ENCODE results near the gene INTS1. TPM values are rescaled to one million over a fixed set of nuclear protein-coding genes. Genes with fewer than 3 reads are reported as not detected.

The INTS1 gene
- total RNA-seq, 2 experiments from 2014 or later: 86.4 to 92.5 TPM

DNA sequence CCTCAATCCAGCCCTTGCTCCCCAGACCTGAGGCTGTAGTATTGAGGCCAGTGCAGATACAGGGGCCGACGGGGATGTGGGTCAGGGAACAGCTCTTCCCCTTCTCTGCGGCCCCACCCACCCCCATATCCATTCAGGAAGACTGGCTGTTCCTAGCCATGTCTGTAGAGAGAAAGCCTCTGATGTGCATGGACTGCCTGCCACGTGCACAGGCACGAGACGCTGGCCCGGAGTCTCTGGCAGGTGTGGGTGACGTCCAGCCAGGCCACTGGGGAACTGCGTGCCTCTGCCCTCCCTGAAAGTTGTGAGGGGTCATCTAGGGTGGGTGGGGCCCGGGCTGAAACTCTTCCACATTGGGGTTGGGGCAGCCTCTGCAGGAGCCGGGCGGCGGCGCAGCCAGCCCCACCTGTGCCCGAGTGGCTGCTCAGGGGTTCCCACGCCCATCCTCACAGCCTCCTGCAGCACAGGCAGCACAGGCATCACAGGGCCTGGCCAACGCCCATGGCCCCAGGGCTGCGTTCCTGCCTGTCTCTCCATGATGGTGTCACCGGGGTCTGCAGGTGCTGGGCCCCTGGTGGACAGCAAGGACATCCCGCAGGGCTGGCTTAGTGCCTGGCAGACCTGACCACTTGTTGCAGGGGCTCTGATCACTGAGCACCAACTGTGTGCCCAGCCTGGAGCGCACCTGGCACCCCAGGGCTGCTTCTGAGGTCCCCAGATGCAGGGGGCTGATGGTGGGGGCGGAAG, 72.4 kb downstream of the INTS1 start:
- H3K36me3 Mint-ChIP-seq: no peaks in the 10 kb centered on the region
- DNase-seq: no peak
- H3K9me3 Mint-ChIP-seq: no peaks in the 10 kb centered on the region
- POLR2A ChIA-PET: interaction anchor here (0.6 kb wide), 1 partner anchor 95 kb away, joined by 4 read pairs; no protein-coding TSS in a partner anchor
- CTCF ChIA-PET: interaction anchor here (0.6 to 4.8 kb wide), 23 partner anchors 9 to 255 kb away, joined by 3 to 23 read pairs (median 4); no protein-coding TSS in a partner anchor
- peaks cover 2% of the 10 kb centered on the region for H3K27me3 Mint-ChIP-seq
- H3K4me1 Mint-ChIP-seq (ENCODE audit: low read depth): peaks cover 3% of the 10 kb centered on the region
- H3K4me3 Mint-ChIP-seq: no peak overlapping the region
- H3K27ac Mint-ChIP-seq: no peak overlapping the region
- intact Hi-C loops (cut with micrococcal nuclease): loop anchor here (1.0 to 2.0 kb wide), 2 partner anchors 15 to 207 kb away; no protein-coding TSS in a partner anchor

DNA sequence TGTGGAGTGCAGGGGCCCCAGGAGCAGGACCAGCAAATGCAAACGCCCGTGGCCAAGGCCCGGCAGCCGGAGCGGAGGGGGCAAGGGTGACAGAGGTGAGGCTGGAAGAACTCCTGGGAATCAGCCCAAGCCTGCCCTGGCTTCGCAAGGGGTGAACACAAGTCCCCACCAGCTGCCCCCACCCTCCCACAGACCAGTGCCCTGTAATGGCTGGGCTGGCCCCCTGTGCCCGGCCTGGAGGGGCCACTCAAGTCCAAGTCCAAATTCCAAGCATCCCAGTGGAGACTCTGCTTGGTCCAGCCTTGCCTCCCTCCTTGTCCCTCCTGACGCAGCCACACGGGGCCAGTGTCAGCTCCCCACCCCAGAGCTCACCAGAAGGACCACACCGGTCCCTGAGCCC, 73.0 kb downstream of the INTS1 start:
- H3K27me3 Mint-ChIP-seq: peaks cover 2% of the 10 kb centered on the region
- ChIA-PET CTCF (interaction anchor here (0.9 to 4.8 kb wide), 5 partner anchors 8 to 206 kb away, joined by 3 to 23 read pairs (median 18); no protein-coding TSS in a partner anchor), POLR2A (no interaction called here)
- no peaks in the 10 kb centered on the region for H3K9me3 Mint-ChIP-seq
- H3K27ac Mint-ChIP-seq: no peak overlapping the region
- H3K4me1 Mint-ChIP-seq (ENCODE audit: low read depth): peaks cover 3% of the 10 kb centered on the region
- H3K4me3 Mint-ChIP-seq: no peak overlapping the region
- DNase-seq: no peak
- no peaks in the 10 kb centered on the region for H3K36me3 Mint-ChIP-seq
- intact Hi-C loops (cut with micrococcal nuclease): no loop called here

DNA sequence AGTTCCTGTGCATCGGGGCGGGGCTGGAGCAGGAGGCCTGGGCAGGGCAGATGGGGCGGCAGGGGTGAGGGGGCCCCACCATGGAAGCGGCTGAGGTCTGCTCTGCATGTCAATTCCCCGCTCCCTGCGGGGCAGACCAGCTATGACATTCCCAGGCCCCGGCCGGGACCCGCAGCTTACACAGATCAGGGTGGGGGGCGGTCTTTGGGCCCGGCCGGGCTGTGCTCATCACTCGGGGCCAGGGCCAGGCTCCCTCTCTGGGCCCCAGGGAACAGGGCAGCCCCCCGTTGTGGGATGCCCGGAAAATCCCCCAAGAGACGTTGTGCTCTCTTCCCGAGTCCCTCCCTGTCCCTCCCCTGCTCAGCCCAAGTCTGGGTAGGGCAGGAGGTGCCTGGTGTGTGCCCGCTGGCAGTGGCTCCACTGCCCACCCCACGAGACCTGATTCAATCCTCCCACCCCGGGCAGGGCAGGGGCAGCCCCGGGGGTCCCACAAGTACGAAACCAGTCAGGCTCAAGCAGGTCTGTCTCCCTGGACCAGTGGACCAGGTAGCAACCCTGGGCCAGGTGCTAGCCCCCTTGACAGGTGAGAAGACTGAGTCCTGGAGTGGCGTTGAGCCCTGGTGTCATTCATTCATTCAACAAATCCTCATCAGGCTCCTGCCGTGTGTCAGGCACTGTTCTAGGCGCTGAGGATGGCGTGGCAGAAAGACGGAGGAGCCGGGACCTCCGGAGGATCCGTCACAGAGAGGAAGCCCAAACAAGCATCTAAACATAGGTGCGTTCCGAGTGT, 73.9 kb downstream of the INTS1 start:
- intact Hi-C loops (cut with micrococcal nuclease): no loop called here
- Mint-ChIP-seq H3K36me3 (no peaks in the 10 kb centered on the region), H3K27ac (no peak overlapping the region), H3K4me1 (ENCODE audit: low read depth) (peaks cover 3% of the 10 kb centered on the region), H3K4me3 (no peak overlapping the region), H3K9me3 (no peaks in the 10 kb centered on the region), H3K27me3 (peaks cover 2% of the 10 kb centered on the region)
- ChIA-PET POLR2A (no interaction called here), CTCF (interaction anchor here (1.0 to 4.8 kb wide), 2 partner anchors 44 to 205 kb away, joined by 4 to 23 read pairs; no protein-coding TSS in a partner anchor)
- no peak for DNase-seq

DNA sequence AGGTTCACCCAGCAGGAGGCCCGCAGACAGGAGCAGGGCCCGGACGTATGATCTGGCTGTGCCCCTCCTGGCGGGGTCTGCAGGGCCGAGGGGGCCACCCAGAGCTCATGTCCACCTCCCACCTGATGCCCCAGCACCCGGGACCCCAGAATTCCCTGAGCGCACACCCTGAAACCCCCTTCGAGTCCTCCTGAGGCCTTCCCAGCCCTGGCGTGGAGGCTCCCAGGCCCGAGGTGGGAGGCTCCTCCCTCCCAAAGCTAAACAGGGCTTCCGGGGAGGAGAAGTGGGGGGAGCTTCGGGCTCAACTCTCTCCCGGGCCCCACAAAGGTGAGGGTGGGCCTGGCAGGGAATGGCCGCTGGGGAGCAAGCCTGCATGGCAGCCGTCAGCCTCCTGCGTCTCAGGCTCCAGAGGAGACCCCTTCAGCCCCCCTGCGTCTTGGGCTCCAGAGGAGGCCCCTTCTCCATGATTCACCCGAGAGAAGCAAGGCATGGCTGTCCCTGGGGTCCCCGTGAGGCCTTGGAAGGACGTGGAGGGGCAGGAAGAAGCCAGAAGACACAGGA, 75.2 kb downstream of the INTS1 start:
- no peak overlapping the region for H3K4me3 Mint-ChIP-seq
- peaks cover 3% of the 10 kb centered on the region for H3K4me1 Mint-ChIP-seq (ENCODE audit: low read depth)
- no peaks in the 10 kb centered on the region for H3K36me3 Mint-ChIP-seq
- CTCF ChIA-PET: interaction anchor here (0.8 kb wide), 1 partner anchor 12 kb away, joined by 3 read pairs; no protein-coding TSS in a partner anchor
- intact Hi-C loops (cut with micrococcal nuclease): no loop called here
- no peaks in the 10 kb centered on the region for H3K9me3 Mint-ChIP-seq
- H3K27ac Mint-ChIP-seq: no peak overlapping the region
- no peak for DNase-seq
- H3K27me3 Mint-ChIP-seq: peaks cover 2% of the 10 kb centered on the region
- POLR2A ChIA-PET: no interaction called here

DNA sequence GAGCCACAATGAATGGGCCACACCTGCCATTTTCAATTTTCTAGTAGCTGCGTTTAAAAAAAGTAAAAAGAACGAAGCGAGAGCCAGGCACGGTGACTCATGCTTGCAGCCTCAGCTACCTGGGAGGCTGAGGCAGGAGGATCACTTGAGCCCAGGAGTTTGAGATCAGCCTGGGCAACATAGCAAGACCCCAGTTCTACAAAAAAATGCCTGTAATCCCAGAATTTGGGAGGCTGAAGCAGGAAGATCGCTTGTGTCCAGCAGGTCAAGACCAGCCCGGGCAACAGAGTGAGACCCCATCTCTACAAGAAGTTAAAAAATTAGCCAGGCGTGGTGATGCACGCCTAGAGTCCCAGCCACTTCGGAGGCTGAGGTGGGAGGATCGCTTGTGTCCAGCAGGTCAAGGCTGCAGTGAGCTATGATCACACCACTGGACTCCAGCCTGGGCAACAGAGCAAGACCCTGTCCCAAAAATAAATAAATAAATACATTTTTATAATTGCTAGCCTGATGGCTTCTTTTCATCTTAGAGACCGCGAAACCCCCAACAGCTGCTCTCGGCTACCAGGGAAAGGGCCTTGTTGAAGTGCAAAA, 77.0 kb downstream of the INTS1 start:
- Mint-ChIP-seq H3K36me3 (no peaks in the 10 kb centered on the region), H3K27me3 (peaks cover 8% of the 10 kb centered on the region), H3K4me1 (ENCODE audit: low read depth) (no peaks in the 10 kb centered on the region), H3K4me3 (no peak overlapping the region), H3K27ac (no peak overlapping the region), H3K9me3 (no peaks in the 10 kb centered on the region)
- intact Hi-C loops (cut with micrococcal nuclease): no loop called here
- ChIA-PET CTCF (interaction anchor here (1.0 kb wide), 1 partner anchor 14 kb away, joined by 3 read pairs; no protein-coding TSS in a partner anchor), POLR2A (no interaction called here)
- no peak for DNase-seq

DNA sequence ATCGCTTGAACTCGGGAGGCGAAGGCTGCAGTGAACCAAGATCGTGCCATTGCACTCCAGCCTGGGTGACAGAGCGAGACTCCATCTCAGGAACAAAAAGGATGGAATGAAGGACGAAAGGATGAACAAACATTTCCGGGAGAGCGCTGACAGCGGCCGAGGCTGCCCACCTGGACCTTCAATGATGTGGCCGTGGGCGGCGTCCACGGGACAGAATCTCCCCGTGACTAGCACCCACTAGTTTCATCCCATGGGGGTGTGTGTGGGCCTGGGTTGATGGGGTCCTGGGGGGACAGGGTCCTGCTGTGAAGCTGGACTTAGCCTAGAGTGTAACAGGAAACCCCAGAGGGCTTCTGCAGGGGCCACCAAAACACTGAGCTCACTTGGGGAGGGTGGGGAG, 77.7 kb downstream of the INTS1 start:
- intact Hi-C loops (cut with micrococcal nuclease): no loop called here
- H3K27ac Mint-ChIP-seq: no peak overlapping the region
- ChIA-PET CTCF (no interaction called here), POLR2A (no interaction called here)
- no peak overlapping the region for H3K4me3 Mint-ChIP-seq
- no peaks in the 10 kb centered on the region for H3K4me1 Mint-ChIP-seq (ENCODE audit: low read depth)
- no peak for DNase-seq
- H3K36me3 Mint-ChIP-seq: no peaks in the 10 kb centered on the region
- peaks cover 9% of the 10 kb centered on the region for H3K27me3 Mint-ChIP-seq
- H3K9me3 Mint-ChIP-seq: no peaks in the 10 kb centered on the region

DNA sequence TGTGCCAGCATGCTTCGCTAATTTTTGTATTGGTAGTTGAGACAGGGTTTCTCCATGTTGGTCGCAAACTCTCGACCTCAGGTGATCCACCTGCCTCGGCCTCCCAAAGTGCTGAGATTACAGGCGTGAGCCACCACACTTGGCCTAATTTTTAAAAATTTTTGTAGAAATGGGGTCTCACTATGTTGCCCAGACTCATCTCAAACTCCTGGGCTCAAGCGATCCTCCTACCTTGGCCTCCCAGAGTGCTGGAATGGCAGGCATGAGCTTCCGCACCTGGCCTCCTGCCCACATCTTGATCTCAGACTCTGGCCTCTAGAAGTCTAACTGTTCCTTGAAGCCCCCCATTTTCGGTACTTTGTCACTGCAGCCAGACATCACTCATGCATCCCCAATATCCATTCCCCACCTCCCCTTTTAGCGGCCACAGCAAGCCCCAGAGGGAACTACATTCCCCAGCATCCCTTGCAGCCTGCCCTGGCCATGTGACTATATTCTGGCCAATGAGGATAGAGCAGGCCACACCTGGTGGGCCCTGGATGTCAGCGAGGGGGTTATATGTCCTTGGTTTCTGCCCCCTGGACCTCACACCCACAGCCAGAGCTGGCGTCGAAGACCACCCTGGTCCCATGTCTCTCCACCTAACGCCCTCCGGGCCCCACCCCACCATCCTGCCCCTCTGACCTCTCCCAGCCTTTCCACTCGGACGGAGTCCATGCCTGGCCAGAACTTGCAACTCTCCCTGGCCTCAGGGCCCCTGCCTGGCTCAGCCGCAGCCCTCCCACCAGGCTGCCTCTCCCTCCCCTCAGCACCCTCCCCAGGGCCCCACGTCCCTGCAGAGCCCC, 78.7 kb downstream of the INTS1 start:
- no peak overlapping the region for H3K4me3 Mint-ChIP-seq
- no peaks in the 10 kb centered on the region for H3K36me3 Mint-ChIP-seq
- POLR2A ChIA-PET: no interaction called here
- peaks cover 9% of the 10 kb centered on the region for H3K27me3 Mint-ChIP-seq
- no peaks in the 10 kb centered on the region for H3K4me1 Mint-ChIP-seq (ENCODE audit: low read depth)
- intact Hi-C loops (cut with micrococcal nuclease): no loop called here
- H3K9me3 Mint-ChIP-seq: no peaks in the 10 kb centered on the region
- no peak for DNase-seq
- CTCF ChIA-PET: no interaction called here
- H3K27ac Mint-ChIP-seq: no peak overlapping the region

DNA sequence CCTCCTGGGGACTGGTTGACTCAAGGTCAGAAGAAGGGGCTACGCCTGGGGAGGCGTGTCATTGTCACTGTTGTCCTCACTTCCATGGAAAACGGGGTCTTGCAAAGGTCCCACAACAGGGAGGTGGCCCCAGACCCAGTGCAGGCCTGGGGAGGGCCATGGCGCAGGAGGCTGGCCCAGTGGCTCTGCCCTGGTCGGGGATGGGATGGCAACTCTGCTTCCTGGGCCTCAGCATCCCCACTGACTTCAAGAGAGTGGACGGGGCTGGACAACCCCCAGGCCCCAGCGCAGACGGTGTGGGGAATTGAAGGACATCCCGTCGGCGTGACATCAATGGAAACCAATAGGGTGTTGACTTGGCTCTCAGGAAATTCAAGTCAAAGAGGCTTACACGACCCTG, 80.1 kb downstream of the INTS1 start:
- DNase-seq: no peak
- no peaks in the 10 kb centered on the region for H3K9me3 Mint-ChIP-seq
- no peak overlapping the region for H3K4me3 Mint-ChIP-seq
- no peaks in the 10 kb centered on the region for H3K36me3 Mint-ChIP-seq
- POLR2A ChIA-PET: no interaction called here
- H3K27me3 Mint-ChIP-seq: peaks cover 9% of the 10 kb centered on the region
- intact Hi-C loops (cut with micrococcal nuclease): no loop called here
- CTCF ChIA-PET: interaction anchor here (3.5 kb wide), 1 partner anchor 8 kb away, joined by 18 read pairs; no protein-coding TSS in a partner anchor
- no peak overlapping the region for H3K27ac Mint-ChIP-seq
- H3K4me1 Mint-ChIP-seq (ENCODE audit: low read depth): peaks cover 2% of the 10 kb centered on the region

DNA sequence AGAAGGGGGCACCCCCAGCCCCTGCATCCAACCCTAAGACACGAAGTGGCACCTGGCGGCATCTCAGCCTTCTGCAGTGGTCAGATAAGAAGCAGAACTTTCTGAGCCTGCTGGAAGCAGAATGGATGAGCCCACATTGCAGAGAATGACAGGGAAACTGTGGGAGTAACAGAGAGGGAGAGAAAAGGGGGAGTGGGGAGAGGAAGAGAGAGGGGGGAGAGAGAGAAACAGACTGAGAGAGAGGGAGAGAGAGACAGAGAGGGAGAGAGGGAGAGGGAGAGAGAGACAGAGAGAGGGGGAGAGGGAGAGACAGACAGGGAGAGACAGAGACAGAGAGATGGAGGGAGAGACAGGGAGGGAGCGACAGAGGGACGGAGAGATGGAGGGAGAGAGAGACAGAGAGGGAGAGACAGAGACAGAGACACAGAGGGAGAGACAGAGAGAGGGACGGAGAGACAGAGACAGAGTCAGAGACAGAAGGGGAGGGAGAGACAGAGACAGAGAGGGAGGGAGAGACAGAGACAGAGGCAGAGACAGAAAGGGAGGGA, 80.9 kb downstream of the INTS1 start:
- intact Hi-C loops (cut with micrococcal nuclease): no loop called here
- H3K9me3 Mint-ChIP-seq: no peaks in the 10 kb centered on the region
- no peak for DNase-seq
- POLR2A ChIA-PET: no interaction called here
- CTCF ChIA-PET: interaction anchor here (3.5 kb wide), 1 partner anchor 9 kb away, joined by 18 read pairs; no protein-coding TSS in a partner anchor
- peaks cover 9% of the 10 kb centered on the region for H3K27me3 Mint-ChIP-seq
- H3K4me3 Mint-ChIP-seq: no peak overlapping the region
- H3K4me1 Mint-ChIP-seq (ENCODE audit: low read depth): peaks cover 6% of the 10 kb centered on the region
- no peak overlapping the region for H3K27ac Mint-ChIP-seq
- no peaks in the 10 kb centered on the region for H3K36me3 Mint-ChIP-seq

DNA sequence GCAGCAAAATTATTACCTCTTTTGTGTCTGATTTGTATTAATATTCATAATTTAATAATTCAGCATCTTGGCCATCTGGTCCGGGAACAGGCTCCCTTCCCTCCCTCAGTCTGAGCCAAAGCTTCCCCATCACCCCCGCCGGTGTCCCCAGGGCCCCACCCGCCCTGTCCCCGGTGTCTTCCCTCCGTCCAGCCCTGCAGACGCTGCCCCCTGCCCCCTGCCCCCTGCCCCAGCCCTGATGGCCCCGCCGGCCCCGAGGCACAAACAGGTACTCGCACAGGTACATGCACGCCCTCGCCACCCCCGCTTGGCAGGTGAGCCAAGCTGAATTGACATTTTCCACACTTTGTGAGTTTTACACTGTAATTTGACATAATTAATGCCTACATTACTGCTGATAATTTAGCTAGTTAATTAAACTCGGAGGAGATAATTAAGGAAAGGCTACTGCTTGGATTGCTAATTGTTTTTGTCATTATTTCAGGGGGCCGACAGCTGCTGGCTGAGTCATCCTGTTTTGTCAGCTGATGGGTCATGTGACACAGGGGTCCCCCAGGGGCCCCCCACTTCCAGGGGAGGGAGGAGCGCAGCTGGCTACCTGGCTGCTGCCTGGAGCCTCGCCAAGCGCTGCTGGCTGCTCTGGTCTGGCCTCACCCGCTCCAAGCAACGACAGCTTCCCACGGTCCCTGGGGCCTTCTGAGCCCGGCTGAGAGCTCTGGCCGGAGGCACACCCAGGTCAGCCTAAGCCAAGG, 81.5 kb downstream of the INTS1 start:
- intact Hi-C loops (cut with micrococcal nuclease): no loop called here
- no peak overlapping the region for H3K27ac Mint-ChIP-seq
- no peak overlapping the region for H3K4me3 Mint-ChIP-seq
- no peaks in the 10 kb centered on the region for H3K9me3 Mint-ChIP-seq
- peaks cover 12% of the 10 kb centered on the region for H3K4me1 Mint-ChIP-seq (ENCODE audit: low read depth)
- H3K27me3 Mint-ChIP-seq: peaks cover 13% of the 10 kb centered on the region
- ChIA-PET POLR2A (no interaction called here), CTCF (interaction anchor here (3.5 kb wide), 1 partner anchor 10 kb away, joined by 18 read pairs; no protein-coding TSS in a partner anchor)
- H3K36me3 Mint-ChIP-seq: no peaks in the 10 kb centered on the region
- no peak for DNase-seq

All from activated CD4-positive, alpha-beta memory T cell treated with anti-CD3 and anti-CD28 coated beads for 36 hours (primary cell).